HG03432 (cell line): Measurements from ENCODE around the gene ZNF816.
"Not testable (repeated sequence)": the region's sequence is repeated elsewhere in the genome, so short reads cannot be mapped to it uniquely, and the experiment has no call there.

ENCODE experiments used
- ATAC-seq: cut with Tn5 transposase; IDR thresholded peaks from one replicate; pipeline ENCODE4 v1.9.1; 2021; ENCODE audit warnings: mild to moderate bottlenecking, moderate library complexity; ENCODE audit not compliant: unreplicated experiment

Gene ZNF816

GRCh38 chr19:52962394-52963246 is at the start of gene ZNF816:
TSS of gene ZNF816 (minus strand) at chr19:52962881. CDS start at chr19:52956089, 6,792 bp downstream.
- peak; percentile 98 for ATAC-seq

DNA sequence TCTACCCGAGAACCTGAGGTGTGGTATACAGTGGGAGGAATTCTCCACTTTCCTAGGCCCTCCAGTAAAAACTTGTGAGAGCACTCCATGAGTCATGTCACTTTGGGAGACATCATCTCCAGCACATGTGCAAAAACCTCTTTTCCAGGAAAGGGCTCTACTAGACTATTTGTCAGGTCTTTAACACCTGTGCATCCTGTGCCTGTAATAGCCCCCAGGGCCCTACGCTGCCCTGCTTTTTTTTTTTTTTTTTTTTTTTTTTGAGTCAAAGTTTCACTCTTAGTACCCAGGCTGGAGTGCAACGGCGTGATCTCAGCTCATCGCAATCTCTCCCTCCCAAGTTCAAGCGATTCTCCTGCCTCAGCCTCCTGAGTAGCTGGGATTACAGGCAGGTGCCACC is 49.3 kb upstream of the ZNF816 start:
- ATAC-seq, result no peak

- ATAC-seq, result no peak
These were observed 47.8 kb upstream of the ZNF816 start for GRCh38 chr19:53010494-53010893.

GRCh38 chr19:53008061-53008778 is 45.5 kb upstream of the ZNF816 start:
- ATAC-seq, result no peak

DNA sequence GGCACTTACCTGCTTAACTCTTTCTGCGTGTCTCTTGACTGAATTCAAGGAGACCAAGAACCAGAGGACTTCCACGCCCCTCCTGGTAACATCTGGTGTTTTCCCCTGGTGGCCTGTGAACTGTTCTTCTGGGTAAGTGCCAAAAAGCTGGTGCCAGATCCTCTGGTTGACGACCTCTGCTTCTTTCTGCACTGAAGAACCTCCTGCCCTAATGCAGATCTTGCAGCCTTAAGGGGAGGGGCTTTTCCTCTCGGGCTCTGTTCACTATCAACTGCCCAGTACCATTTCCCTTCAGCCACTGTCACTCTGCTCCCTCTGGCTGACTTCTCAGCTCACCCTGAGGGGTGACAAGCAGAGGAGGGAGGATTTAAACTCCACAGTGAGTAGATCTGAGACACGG is 44.9 kb upstream of the ZNF816 start:
- ATAC-seq, result no peak

DNA sequence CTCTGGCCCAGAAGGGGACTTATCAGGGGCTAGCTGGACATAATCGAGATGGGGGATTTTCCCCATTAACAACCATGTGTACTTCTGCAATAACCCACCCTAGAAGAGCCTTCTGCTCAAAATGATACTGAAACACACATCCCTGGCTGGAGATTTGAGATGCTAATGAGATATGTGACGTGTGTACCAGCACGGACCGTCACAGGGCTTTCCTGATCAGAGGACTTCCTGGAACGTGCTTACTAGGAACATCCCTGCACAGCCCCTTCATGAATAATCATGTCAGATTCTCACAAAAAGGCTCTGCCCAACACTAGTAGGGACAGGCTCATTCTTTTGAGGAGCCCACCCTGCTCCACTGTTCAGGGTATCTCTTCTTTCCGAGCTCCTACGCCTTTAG is 44.5 kb upstream of the ZNF816 start:
- ATAC-seq, result no peak

- no peak for ATAC-seq
These were observed 41.6 kb upstream of the ZNF816 start for GRCh38 chr19:53004242-53004641.

GRCh38 chr19:53002479-53002878 is 39.8 kb upstream of the ZNF816 start:
- ATAC-seq, result no peak

- no peak for ATAC-seq
These were observed 35.3 kb upstream of the ZNF816 start for GRCh38 chr19:52997975-52998374.

- no peak for ATAC-seq
These were observed 33.0 kb upstream of the ZNF816 start for GRCh38 chr19:52995711-52996110.

- no peak for ATAC-seq
These were observed 30.9 kb upstream of the ZNF816 start for GRCh38 chr19:52993342-52994178.

- no peak for ATAC-seq
These were observed 29.7 kb upstream of the ZNF816 start for GRCh38 chr19:52992109-52993004.

GRCh38 chr19:52991484-52991883 is 28.8 kb upstream of the ZNF816 start:
- no peak for ATAC-seq

GRCh38 chr19:52990759-52991418 is 28.2 kb upstream of the ZNF816 start:
- no peak for ATAC-seq

- no peak for ATAC-seq
These were observed 25.8 kb upstream of the ZNF816 start for GRCh38 chr19:52988506-52988905.

DNA sequence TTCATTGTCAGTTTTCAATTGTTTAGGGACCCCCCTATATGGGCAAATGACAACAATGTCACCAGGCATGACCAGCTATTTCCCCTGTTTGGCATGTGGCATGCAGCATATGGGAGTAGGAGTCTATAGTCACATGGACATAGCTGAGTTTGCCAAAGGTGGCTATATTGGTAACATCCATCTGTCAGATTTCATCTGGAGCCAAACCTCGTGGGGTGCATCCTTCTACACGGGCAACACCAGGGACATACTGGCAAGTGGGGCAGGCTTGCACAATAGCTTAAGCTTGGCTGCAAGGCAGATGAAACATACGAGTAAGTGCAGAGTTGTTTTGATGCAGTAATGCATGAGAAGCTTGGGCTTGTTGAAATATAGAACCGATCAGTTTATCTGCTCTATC is 24.5 kb upstream of the ZNF816 start:
- no peak for ATAC-seq

GRCh38 chr19:52983167-52983566 is 20.5 kb upstream of the ZNF816 start:
- ATAC-seq, result not testable (repeated sequence)

DNA sequence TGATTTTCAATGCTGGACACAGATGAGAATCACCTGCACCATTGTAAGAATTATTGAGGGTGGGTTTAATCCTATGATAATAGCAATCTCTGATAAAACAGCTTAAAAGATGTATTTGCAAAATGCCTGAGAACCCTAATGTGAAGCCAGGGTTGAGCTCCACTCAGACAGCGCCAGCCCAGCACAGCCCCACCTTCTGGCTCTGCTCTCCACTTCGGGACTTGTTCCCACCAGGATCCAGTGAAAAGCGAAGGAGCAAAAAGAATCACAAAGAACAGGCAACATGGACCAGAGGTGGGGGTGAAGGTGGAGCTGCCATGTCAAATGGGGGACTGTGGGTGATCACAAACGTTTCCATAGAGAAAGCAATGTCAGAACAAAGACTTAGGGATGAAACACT is 18.6 kb upstream of the ZNF816 start:
- no peak for ATAC-seq

GRCh38 chr19:52967772-52968171 is 5.1 kb upstream of the ZNF816 start:
- ATAC-seq, result no peak

DNA sequence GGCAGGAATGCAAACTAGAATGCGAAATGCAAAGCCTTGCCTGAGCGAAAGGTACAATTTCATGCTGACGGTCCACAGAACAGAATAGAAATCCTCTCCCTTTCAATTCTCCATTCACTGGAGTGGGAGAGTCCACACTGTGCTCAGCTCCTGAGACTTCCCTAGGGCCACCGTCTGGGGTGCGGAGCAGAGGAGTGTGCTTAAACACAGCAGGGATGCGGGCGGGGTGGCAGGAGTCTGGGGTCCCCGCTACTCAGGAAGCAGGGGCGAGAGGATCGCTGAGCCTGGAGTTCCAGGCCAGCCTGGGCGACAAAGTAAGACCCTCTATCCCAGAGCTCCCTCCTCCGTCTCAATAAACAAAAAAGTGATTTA is 552 bp upstream of the ZNF816 start:
- ATAC-seq, result peak; percentile 21
